Colonic mucosa (tissue), 4 donors: Measurements from ENCODE around the gene NECTIN1. TPM values are rescaled to one million over a fixed set of nuclear protein-coding genes. Genes with fewer than 3 reads are reported as not detected.

Experiments used
- DNase-seq: peaks from one replicate; pipeline ENCODE4 v3.0.0-alpha.2; 2020
- H3K27ac ChIP-seq: fragments of 200-600 bp; one replicate; pipeline ENCODE4 v1.8.0; 2021
- H3K27me3 ChIP-seq: fragments of 200-600 bp; one replicate; pipeline ENCODE4 v1.8.0; 2021
- H3K36me3 ChIP-seq: fragments of 200-600 bp; one replicate; pipeline ENCODE4 v1.8.0; 2021
- H3K4me1 ChIP-seq: fragments of 200-600 bp; one replicate; pipeline ENCODE4 v1.8.0; 2021; ENCODE audit warnings: mild to moderate bottlenecking
- H3K4me3 ChIP-seq: fragments of 200-600 bp; one replicate; pipeline ENCODE4 v1.8.0; 2021
- H3K9ac ChIP-seq, 2 donors: one replicate each; pipeline ENCODE4 v1.7.0; 2013; ENCODE audit warnings: control low read depth in 2 of 2, low read depth in 2 of 2, low read length in 2 of 2
- H3K9me3 ChIP-seq: fragments of 200-600 bp; one replicate; pipeline ENCODE4 v1.8.0; 2021
- CTCF ChIP-seq: fragments of 200-600 bp; IDR thresholded peaks from one replicate; pipeline ENCODE4 v1.8.0; 2022; ENCODE audit warnings: antibody characterized with exemption, mild to moderate bottlenecking
- intact Hi-C: fragments of 100-400 bp; cut with DNase I; formaldehyde crosslinking; loops from one replicate; pipeline ENCODE4 v1.14.1; 2022
- total RNA-seq, 2 donors: library from RNA; stranded (reverse); fragmentation: NEBNext Ultra II Directional in 1 of 2; extraction: Animal tissue kit (Norgen Biotek cat#: 25700) in 1 of 2; gene quantifications; one replicate each; pipeline ENCODE4 v1.2.1, GENCODE V29; 2021
- donor health status: healthy.
- donor health status: DM: no; HTN: no; CAD: no.
- donor health status: DM: no; HTN: no; CAD: no.

NECTIN1 gene
- total RNA-seq, 2 donors from 2014 or later, result 53.0 to 59.9 TPM

GRCh38 chr11:119712459-119713358 is 16.3 kb downstream of the NECTIN1 start:
- intact Hi-C loops, result no loop called here
- Histone ChIP-seq H3K9me3 (no peaks in the 10 kb centered on the region), H3K4me1 (peaks cover 3% of the 10 kb centered on the region), H3K27ac (no peak overlapping the region), H3K4me3 (no peak overlapping the region), H3K9ac (no peak overlapping the region), H3K27me3 (no peaks in the 10 kb centered on the region), H3K36me3 (no peaks in the 10 kb centered on the region)
- DNase-seq, result no peak
- TF ChIP-seq CTCF, result no peak

GRCh38 chr11:119712006-119712405 is 17.0 kb downstream of the NECTIN1 start:
- H3K27ac ChIP-seq, result no peak overlapping the region
- no peaks in the 10 kb centered on the region for H3K36me3 ChIP-seq
- H3K4me1 ChIP-seq, result peaks cover 3% of the 10 kb centered on the region
- no peaks in the 10 kb centered on the region for H3K9me3 ChIP-seq
- no peak for DNase-seq
- no peak for TF ChIP-seq CTCF
- H3K4me3 ChIP-seq, result no peak overlapping the region
- H3K27me3 ChIP-seq, result no peaks in the 10 kb centered on the region
- intact Hi-C loops, result no loop called here
- no peak overlapping the region for H3K9ac ChIP-seq

GRCh38 chr11:119711476-119711875 is 17.5 kb downstream of the NECTIN1 start:
- Histone ChIP-seq H3K36me3 (no peaks in the 10 kb centered on the region), H3K4me3 (no peak overlapping the region), H3K27me3 (no peaks in the 10 kb centered on the region), H3K9ac (no peak overlapping the region), H3K9me3 (no peaks in the 10 kb centered on the region), H3K27ac (no peak overlapping the region), H3K4me1 (peaks cover 3% of the 10 kb centered on the region)
- intact Hi-C loops, result no loop called here
- TF ChIP-seq CTCF, result no peak
- no peak for DNase-seq

- H3K9ac ChIP-seq, result no peak overlapping the region
- no peaks in the 10 kb centered on the region for H3K9me3 ChIP-seq
- H3K36me3 ChIP-seq, result no peaks in the 10 kb centered on the region
- peaks cover 3% of the 10 kb centered on the region for H3K4me1 ChIP-seq
- intact Hi-C loops, result no loop called here
- H3K4me3 ChIP-seq, result no peak overlapping the region
- no peaks in the 10 kb centered on the region for H3K27me3 ChIP-seq
- DNase-seq, result no peak
- no peak for TF ChIP-seq CTCF
- no peak overlapping the region for H3K27ac ChIP-seq
Observed at GRCh38 chr11:119710417-119710816, 18.6 kb downstream of the NECTIN1 start.

GRCh38 chr11:119709638-119710346 is 19.2 kb downstream of the NECTIN1 start:
- peaks cover 3% of the 10 kb centered on the region for H3K4me1 ChIP-seq
- DNase-seq, result no peak
- H3K27me3 ChIP-seq, result no peaks in the 10 kb centered on the region
- H3K9ac ChIP-seq, result no peak overlapping the region
- H3K4me3 ChIP-seq, result no peak overlapping the region
- H3K27ac ChIP-seq, result no peak overlapping the region
- H3K9me3 ChIP-seq, result no peaks in the 10 kb centered on the region
- intact Hi-C loops, result no loop called here
- no peaks in the 10 kb centered on the region for H3K36me3 ChIP-seq
- no peak for TF ChIP-seq CTCF
